Measurements from ENCODE around the gene SLC39A11.
"Not testable (repeated sequence)": the region's sequence is repeated elsewhere in the genome, so short reads cannot be mapped to it uniquely, and the experiment has no call there.

The SLC39A11 gene

DNA sequence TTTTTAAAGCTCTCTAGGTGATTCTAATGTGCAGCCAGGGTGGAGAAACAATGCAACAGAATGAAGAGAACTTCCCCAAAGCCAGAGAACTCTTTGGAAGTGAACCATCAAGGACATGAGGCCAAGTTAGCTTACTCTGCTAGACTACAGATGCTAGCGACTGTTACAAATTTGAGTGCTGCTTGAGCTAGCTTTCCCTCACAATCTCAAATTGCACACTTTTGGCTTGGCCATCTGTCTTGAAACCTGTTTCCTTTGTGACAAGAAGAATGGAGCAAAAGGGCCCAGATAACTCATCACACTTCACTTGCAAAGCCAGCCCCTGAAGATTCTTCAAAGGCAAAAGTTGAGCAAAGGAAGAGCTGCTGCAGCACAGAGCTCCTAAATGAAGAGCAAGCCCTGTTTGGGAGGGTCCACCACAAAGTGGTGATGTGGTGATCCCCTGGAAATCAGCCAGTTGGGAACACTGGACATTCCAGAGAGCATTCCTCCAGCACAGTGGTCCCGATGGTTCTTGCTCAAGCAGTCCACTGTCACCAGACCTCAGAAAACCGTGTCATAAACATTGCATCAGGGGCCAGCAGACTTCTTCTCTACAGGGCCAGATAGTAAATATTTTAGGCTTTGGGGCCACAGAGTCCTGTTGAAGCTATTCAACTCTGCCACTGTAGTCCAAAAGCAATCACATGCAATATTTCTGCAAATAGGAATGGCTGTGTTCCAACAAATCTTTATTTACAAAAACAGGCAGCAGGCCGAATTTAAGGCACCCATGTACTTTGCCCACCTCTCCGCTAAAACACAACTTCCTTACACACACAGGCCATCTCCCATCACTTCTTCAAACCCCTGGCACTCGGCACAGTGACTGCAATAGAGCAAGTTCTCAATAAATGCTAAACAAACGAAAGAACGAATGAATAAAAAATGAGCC, 21.2 kb downstream of the SLC39A11 start:
- peaks cover 56% of the 10 kb centered on the region for H3K36me3 Mint-ChIP-seq (ENCODE audit: low read depth)

DNA sequence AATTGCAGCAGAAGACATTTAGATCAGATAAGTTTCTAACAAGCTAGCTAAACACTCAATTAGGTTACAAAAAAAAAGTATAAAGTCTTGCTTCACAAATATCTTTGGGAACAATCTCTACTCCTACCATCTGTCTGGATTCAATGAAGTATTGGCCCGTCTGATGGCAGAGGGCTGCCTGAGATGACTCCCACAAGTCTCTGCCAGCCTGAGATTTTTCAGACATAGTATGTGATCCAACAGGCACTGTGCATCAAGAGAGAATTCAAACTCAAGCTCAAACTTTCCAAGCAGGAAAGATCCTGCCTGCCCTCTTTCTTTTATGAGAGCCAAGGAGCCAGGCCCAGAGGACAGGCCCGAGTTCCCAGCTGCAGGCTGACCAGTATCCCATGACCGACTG, 22.6 kb downstream of the SLC39A11 start:
- H3K36me3 Mint-ChIP-seq (ENCODE audit: low read depth): peaks cover 49% of the 10 kb centered on the region
- H3K4me3 Mint-ChIP-seq: no peak overlapping the region
- H3K27me3 Mint-ChIP-seq: no peaks in the 10 kb centered on the region
- H3K27ac Mint-ChIP-seq: no peak overlapping the region
- peaks cover 1% of the 10 kb centered on the region for H3K4me1 Mint-ChIP-seq (ENCODE audit: low read depth)
- DNase-seq: no peak
- no peaks in the 10 kb centered on the region for H3K9me3 Mint-ChIP-seq

More for the DNA sequence above, 21.2 kb downstream of the SLC39A11 start:
- no peak for DNase-seq
- Mint-ChIP-seq H3K27me3 (no peaks in the 10 kb centered on the region), H3K4me1 (ENCODE audit: low read depth) (no peaks in the 10 kb centered on the region), H3K27ac (no peak overlapping the region), H3K4me3 (no peak overlapping the region), H3K9me3 (no peaks in the 10 kb centered on the region)

DNA sequence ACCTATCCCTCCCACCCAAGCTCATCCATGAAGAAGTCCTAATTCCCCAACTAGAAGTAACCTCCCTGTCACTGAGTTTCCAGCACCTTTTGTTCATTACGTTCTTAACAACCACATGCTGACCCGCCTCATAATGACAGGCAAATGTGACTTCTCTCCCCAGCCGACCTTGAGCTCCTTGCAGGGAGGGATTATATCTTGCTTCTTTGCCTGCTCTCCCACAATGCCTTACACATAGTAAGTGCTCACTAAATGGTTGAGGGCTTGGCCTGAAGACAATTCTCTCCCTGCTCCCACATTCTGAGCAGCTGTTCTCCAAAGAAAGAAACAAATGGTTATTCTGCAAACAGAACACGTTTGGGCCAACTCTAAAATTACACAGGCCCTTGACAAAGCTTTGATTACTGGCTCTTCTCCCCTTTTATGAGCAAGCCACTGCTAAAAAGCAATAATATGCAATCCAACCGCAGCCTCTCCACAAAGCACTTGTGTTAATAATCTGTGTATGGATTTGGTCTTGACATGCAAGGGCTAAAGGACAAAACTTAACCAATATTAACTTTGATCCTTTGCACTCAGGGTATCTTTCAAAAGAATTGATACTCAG, 23.2 kb downstream of the SLC39A11 start:
- no peak for DNase-seq
- Mint-ChIP-seq H3K36me3 (ENCODE audit: low read depth) (peaks cover 47% of the 10 kb centered on the region), H3K9me3 (no peaks in the 10 kb centered on the region), H3K4me3 (no peak overlapping the region), H3K27ac (no peak overlapping the region), H3K27me3 (no peaks in the 10 kb centered on the region), H3K4me1 (ENCODE audit: low read depth) (peaks cover 3% of the 10 kb centered on the region)

DNA sequence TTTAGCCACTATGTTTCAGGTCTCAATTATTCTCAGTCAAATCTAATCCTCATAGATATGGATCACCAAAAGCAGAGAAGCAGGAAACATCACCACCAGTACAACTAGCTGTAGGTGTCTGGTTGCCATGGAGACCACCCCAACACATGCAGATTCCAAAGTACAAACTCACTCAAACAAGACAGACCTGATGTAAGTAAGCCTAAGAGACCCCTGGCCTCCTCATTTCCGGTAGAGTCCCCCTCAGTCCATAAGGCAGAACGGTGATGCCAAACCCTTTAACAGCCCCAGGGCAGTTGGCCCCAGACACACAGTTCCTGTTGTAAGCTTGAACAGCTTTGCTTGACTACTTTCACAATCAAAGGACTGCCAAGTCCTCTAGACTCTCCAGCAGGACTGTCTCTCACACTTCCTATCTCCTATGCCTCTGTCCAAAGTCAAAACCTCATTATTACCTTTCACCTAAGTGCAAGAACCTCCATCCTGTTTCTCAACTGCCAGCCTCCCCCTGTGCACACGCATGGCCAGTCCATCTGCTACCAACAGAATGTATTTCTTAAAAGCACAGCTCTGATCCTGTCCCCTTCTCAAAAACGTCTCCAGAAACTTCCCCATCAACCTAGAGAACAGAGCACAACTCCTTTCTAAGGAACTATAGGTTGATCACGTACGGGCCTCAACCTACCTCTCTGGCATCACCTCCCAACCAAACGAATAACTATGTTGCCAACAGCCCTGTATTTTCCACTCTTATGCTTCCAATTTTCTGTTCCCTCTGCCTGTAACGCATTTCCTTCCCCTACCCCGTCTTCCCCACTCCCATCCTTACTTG, 23.9 kb downstream of the SLC39A11 start:
- Mint-ChIP-seq H3K4me1 (ENCODE audit: low read depth) (peaks cover 6% of the 10 kb centered on the region), H3K36me3 (ENCODE audit: low read depth) (peaks cover 44% of the 10 kb centered on the region), H3K9me3 (no peaks in the 10 kb centered on the region), H3K4me3 (no peak overlapping the region), H3K27ac (no peak overlapping the region), H3K27me3 (no peaks in the 10 kb centered on the region)
- DNase-seq: no peak

DNA sequence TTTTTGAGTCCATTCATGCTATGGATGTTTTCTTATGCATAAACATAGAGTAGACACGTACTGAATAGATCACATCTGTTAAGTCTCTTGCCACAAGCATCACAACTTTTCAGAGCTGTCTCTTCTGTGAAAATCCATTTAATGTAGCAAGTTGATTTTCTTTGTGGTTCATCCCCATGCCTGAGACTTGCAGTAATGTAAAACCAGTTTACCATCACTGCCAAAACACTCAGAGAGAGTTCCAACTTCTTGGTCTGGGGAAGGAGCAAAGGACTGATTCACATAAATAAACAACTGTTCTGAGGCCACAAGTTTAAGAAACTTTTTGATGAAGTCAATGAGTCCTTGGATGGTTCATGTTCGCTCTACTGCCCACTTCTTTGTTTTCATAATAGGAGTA, 24.8 kb downstream of the SLC39A11 start:
- not testable (repeated sequence) for H3K9me3 Mint-ChIP-seq; H3K4me3 Mint-ChIP-seq; H3K4me1 Mint-ChIP-seq (ENCODE audit: low read depth); H3K27ac Mint-ChIP-seq; DNase-seq; H3K27me3 Mint-ChIP-seq
- peaks cover 37% of the 10 kb centered on the region for H3K36me3 Mint-ChIP-seq (ENCODE audit: low read depth)

DNA sequence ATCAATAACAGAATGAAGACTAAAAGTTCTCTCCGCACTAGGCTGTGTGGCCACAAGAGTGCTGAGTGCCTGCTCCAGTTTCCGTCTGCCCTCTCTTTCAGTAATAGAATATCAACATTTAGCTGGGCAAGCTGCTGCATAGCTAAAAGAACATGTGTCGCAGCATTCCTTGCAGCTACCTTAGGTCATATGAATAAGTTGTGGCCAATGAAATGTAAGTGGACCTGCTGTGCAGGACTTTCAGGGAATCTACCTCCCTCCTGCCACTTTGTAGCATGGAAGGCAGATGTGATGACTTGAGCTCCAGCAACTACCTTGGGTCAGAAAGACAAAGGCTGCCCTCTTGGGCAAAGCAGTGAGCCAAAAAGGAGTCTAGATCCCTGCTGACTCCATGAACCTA, 25.4 kb downstream of the SLC39A11 start:
- Mint-ChIP-seq H3K4me1 (ENCODE audit: low read depth) (peaks cover 6% of the 10 kb centered on the region), H3K4me3 (no peak overlapping the region), H3K9me3 (no peaks in the 10 kb centered on the region), H3K36me3 (ENCODE audit: low read depth) (peaks cover 31% of the 10 kb centered on the region), H3K27ac (no peak overlapping the region), H3K27me3 (no peaks in the 10 kb centered on the region)
- DNase-seq: no peak

DNA sequence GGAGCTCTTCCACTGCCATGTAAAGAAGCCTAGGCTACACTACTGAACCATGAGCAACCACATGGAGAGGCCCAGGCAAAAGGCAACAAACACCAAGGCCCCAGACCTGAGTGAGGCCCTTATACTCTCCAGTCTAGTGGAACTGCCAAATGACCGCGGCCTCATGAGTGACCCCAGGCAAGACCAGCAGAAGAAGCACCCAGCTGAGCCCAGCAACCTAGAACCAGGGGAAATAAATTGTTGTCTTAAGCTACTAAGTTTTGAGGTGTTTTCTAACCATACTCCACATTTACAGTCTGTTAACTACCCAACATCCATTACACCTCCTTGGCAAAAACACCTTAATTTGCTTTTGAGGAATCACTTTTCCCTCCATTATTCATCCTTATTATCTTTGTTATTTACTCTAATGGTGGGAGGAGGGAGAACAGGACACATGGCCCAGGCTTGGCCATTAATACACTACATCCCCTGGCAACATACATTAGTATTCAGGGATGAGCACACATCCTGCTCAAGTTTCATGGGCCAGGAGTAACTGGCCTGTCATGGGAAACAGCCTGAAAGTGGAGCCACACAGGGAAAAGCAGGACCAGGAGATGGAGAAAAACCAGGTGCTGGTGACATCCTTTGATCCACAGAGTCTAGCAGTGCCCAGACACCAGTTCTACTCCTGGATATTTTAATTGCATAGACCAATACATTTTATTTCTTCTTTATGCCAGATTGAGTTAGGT, 26.2 kb downstream of the SLC39A11 start:
- DNase-seq: no peak

GRCh38 chr17:73065376-73065775, 27.1 kb downstream of the SLC39A11 start:
- Mint-ChIP-seq H3K4me3 (no peak overlapping the region), H3K27me3 (no peaks in the 10 kb centered on the region), H3K9me3 (no peaks in the 10 kb centered on the region), H3K36me3 (ENCODE audit: low read depth) (peaks cover 17% of the 10 kb centered on the region), H3K4me1 (ENCODE audit: low read depth) (peaks cover 9% of the 10 kb centered on the region), H3K27ac (no peak overlapping the region)
- no peak for DNase-seq

More for the DNA sequence above, 26.2 kb downstream of the SLC39A11 start:
- Mint-ChIP-seq H3K4me3 (no peak overlapping the region), H3K27ac (no peak overlapping the region), H3K9me3 (no peaks in the 10 kb centered on the region), H3K4me1 (ENCODE audit: low read depth) (peaks cover 9% of the 10 kb centered on the region), H3K27me3 (no peaks in the 10 kb centered on the region), H3K36me3 (ENCODE audit: low read depth) (peaks cover 26% of the 10 kb centered on the region)

DNA sequence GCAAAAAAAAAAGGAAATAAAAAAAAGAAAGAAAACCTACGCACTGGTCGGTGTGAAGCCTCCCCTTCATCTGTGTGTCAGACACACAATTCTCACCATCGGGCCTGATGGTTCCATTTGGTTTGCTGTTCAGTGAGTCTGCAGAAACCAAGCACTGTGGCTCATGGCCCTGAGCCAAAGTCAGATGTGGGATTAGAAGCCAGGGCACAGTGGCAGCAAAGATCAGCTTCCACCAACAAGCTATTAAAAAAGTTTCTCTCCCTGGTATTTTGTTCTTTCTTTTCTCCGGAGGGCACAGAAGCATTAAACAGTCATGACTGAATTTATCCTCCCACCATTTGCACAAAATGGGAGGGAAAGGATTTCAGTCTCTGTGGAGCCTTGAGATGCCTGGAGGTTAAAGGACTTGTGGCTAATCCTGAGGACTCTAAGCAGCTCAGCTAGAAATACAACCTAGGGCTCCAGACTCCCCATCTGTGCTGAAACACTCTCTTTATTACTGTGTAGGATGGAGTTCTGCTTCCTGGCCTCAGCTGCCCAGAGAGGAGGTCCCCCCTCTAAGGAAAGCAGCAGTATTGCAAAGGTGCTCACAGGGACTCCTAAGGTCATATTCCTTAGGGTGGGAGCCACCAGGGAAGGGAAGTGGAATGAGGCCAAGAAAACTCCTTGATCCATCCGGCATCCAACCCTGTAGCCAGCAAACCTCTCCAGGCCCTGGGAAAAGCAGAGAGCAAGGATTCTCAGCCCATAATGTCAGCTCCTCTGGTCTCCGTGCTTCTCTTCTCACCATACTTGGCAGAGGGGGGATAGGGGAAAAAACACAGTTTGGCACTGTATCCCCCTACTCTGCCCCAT, 28.2 kb downstream of the SLC39A11 start:
- H3K27me3 Mint-ChIP-seq: no peaks in the 10 kb centered on the region
- no peak overlapping the region for H3K27ac Mint-ChIP-seq
- no peak overlapping the region for H3K4me3 Mint-ChIP-seq
- peaks cover 9% of the 10 kb centered on the region for H3K4me1 Mint-ChIP-seq (ENCODE audit: low read depth)
- H3K36me3 Mint-ChIP-seq (ENCODE audit: low read depth): peaks cover 13% of the 10 kb centered on the region
- DNase-seq: no peak
- H3K9me3 Mint-ChIP-seq: no peaks in the 10 kb centered on the region

DNA sequence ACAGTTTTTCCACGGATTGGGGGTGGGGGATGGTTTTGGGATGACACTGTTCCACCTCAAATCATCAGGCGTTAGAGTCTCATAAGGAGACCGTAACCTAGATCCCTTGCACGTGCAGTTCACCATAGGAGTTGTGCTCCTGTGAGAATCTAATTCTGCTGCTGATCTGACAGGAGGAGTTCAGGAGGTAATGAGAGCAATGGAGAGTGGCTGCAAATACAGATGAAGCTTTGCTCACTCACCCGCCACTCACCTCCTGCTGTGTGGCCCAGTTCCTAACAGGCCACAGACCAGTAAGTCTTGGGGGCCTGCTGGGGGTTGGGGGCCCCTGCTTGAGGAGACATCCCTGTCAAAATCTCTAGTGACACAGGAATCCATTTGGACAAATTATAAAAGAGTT, 29.8 kb downstream of the SLC39A11 start:
- DNase-seq: no peak
- Mint-ChIP-seq H3K4me3 (no peak overlapping the region), H3K4me1 (ENCODE audit: low read depth) (peaks cover 9% of the 10 kb centered on the region), H3K27me3 (no peaks in the 10 kb centered on the region), H3K36me3 (ENCODE audit: low read depth) (peaks cover 10% of the 10 kb centered on the region), H3K9me3 (no peaks in the 10 kb centered on the region), H3K27ac (no peak overlapping the region)

DNA sequence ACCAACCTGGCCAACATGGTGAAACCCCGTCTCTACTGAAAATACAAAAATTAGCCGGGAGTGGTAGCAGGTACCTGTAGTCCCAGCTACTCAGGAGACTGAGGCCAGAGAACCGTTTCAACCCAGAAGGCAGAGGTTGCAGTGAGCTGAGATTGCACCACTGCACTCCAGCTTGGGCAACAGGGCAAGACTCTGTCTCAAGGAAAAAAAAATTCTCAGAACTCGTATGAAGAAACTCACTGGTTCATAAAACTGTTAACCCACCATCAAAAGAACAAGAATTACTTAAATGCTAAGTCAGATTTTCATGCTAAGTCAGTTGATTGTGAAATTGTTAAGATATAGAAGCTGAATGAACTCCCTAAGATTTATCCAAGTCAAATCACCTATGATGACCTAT, 31.3 kb downstream of the SLC39A11 start:
- Mint-ChIP-seq H3K4me3 (no peak overlapping the region), H3K4me1 (ENCODE audit: low read depth) (peaks cover 9% of the 10 kb centered on the region), H3K36me3 (ENCODE audit: low read depth) (peaks cover 3% of the 10 kb centered on the region), H3K9me3 (no peaks in the 10 kb centered on the region), H3K27me3 (no peaks in the 10 kb centered on the region), H3K27ac (no peak overlapping the region)
- DNase-seq: no peak

- peaks cover 3% of the 10 kb centered on the region for H3K36me3 Mint-ChIP-seq (ENCODE audit: low read depth)
- H3K9me3 Mint-ChIP-seq: no peaks in the 10 kb centered on the region
- no peak overlapping the region for H3K27ac Mint-ChIP-seq
- no peak for DNase-seq
- H3K4me3 Mint-ChIP-seq: no peak overlapping the region
- peaks cover 9% of the 10 kb centered on the region for H3K4me1 Mint-ChIP-seq (ENCODE audit: low read depth)
- no peaks in the 10 kb centered on the region for H3K27me3 Mint-ChIP-seq
Observed at GRCh38 chr17:73060721-73061120, 31.8 kb downstream of the SLC39A11 start.

DNA sequence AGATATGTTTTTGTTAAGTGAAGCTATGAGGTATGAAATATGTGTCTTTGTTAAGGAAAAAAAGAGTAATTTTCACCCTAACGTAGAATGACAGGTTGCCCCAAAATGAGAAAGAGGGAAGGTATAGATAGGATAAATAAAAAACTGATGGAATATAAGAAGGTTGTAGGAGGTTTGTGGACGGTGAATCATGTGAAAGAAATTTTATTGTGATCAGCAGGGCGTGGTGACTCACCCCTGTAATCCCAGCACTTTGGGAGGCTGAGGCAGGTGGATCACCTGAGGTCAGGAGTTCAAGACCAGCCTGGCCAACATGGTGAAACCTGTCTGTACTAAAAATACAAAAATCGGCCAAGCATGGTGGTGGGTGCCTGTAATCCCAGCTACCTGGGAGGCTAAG, 32.8 kb downstream of the SLC39A11 start:
- H3K9me3 Mint-ChIP-seq; DNase-seq; H3K27me3 Mint-ChIP-seq; H3K4me3 Mint-ChIP-seq; H3K36me3 Mint-ChIP-seq (ENCODE audit: low read depth); H3K4me1 Mint-ChIP-seq (ENCODE audit: low read depth); H3K27ac Mint-ChIP-seq: not testable (repeated sequence)
